H9 (cell line): ENCODE results near the gene TSPAN8. TPM values are rescaled to one million over a fixed set of nuclear protein-coding genes. Genes with fewer than 3 reads are reported as not detected.

Source experiments
- DNase-seq: peaks from one replicate; pipeline ENCODE4 v3.0.0-alpha.2; 2017
- H2AFZ ChIP-seq: one replicate; pipeline ENCODE4 v1.6.1; 2013; ENCODE audit warnings: mild to moderate bottlenecking, low read length, control low read depth, moderate library complexity
- H2AK5ac ChIP-seq: 2 replicates; pipeline ENCODE4 v1.6.1; 2013; ENCODE audit warnings: low read length, control low read depth, mixed read lengths; ENCODE audit not compliant: insufficient read length
- H2BK120ac ChIP-seq: one replicate; pipeline ENCODE4 v1.6.1; 2013; ENCODE audit warnings: low read depth, mild to moderate bottlenecking, low read length, control low read depth, inconsistent platforms; ENCODE audit not compliant: poor library complexity, severe bottlenecking
- H2BK12ac ChIP-seq: 2 replicates; pipeline ENCODE4 v1.6.1; 2013; ENCODE audit warnings: low read length, control low read depth, mixed read lengths, low read depth; ENCODE audit not compliant: insufficient read length
- H2BK15ac ChIP-seq: 2 replicates; pipeline ENCODE4 v1.6.1; 2013; ENCODE audit warnings: low read depth, low read length, control low read depth
- H2BK20ac ChIP-seq: one replicate; pipeline ENCODE4 v1.6.1; 2013; ENCODE audit warnings: low read depth, mild to moderate bottlenecking, low read length, control low read depth, inconsistent platforms; ENCODE audit not compliant: poor library complexity, severe bottlenecking
- H2BK5ac ChIP-seq: 2 replicates; pipeline ENCODE4 v1.6.1; 2013; ENCODE audit warnings: low read length, control low read depth, mixed read lengths; ENCODE audit not compliant: insufficient read length
- H3K14ac ChIP-seq: 2 replicates; pipeline ENCODE4 v1.6.1; 2013; ENCODE audit warnings: low read length, control low read depth; ENCODE audit not compliant: insufficient read depth
- H3K18ac ChIP-seq: 2 replicates; pipeline ENCODE4 v1.6.1; 2013; ENCODE audit warnings: low read depth, mild to moderate bottlenecking, mixed read lengths, low read length, control low read depth; ENCODE audit not compliant: insufficient read length
- H3K23ac ChIP-seq: 2 replicates; pipeline ENCODE4 v1.6.1; 2013; ENCODE audit warnings: low read length, control low read depth, mixed read lengths, low read depth; ENCODE audit not compliant: insufficient read length
- H3K23me2 ChIP-seq: 2 replicates; pipeline ENCODE4 v1.6.1; 2013; ENCODE audit warnings: low read depth, mild to moderate bottlenecking, mixed read lengths, low read length, control low read depth; ENCODE audit not compliant: insufficient read length, poor library complexity, severe bottlenecking
- H3K27ac ChIP-seq: 2 replicates; pipeline ENCODE4 v1.5.1; 2013; ENCODE audit warnings: low read length, control low read depth, mixed read lengths, low read depth; ENCODE audit not compliant: insufficient read length
- H3K27me3 ChIP-seq: 2 replicates; pipeline ENCODE4 v1.6.1; 2013; ENCODE audit warnings: low read length, control low read depth, inconsistent platforms; ENCODE audit not compliant: insufficient read depth
- H3K4ac ChIP-seq: 2 replicates; pipeline ENCODE4 v1.6.1; 2013; ENCODE audit warnings: low read depth, mild to moderate bottlenecking, control low read depth, inconsistent platforms, low read length, moderate library complexity
- H3K4me1 ChIP-seq: 2 replicates; pipeline ENCODE4 v1.6.1; 2013; ENCODE audit warnings: low read length, control low read depth, inconsistent platforms; ENCODE audit not compliant: insufficient read depth
- H3K4me2 ChIP-seq: 2 replicates; pipeline ENCODE4 v1.6.1; 2013; ENCODE audit warnings: low read length, control low read depth, mixed read lengths; ENCODE audit not compliant: insufficient read length, insufficient read depth
- H3K56ac ChIP-seq: 2 replicates; pipeline ENCODE4 v1.6.1; 2013; ENCODE audit warnings: low read depth, mild to moderate bottlenecking, mixed read lengths, low read length, control low read depth; ENCODE audit not compliant: insufficient read length
- H3K79me1 ChIP-seq: 2 replicates; pipeline ENCODE4 v1.6.1; 2013; ENCODE audit warnings: low read depth, mild to moderate bottlenecking, moderate library complexity, low read length, control low read depth, inconsistent platforms; ENCODE audit not compliant: insufficient read depth, poor library complexity, severe bottlenecking
- H3K79me2 ChIP-seq: 2 replicates; pipeline ENCODE4 v1.6.1; 2013; ENCODE audit warnings: low read length, control low read depth, inconsistent platforms; ENCODE audit not compliant: insufficient read depth
- H3K9ac ChIP-seq: 2 replicates; pipeline ENCODE4 v1.6.1; 2013; ENCODE audit warnings: low read length, control low read depth, mixed read lengths; ENCODE audit not compliant: insufficient read length; ENCODE audit errors: extremely low read depth
- H3K9me3 ChIP-seq: one replicate; pipeline ENCODE4 v1.6.1; 2013; ENCODE audit warnings: low read depth, low read length, inconsistent platforms; ENCODE audit not compliant: control insufficient read depth
- H3T11ph ChIP-seq: one replicate; pipeline ENCODE4 v1.6.1; 2013; ENCODE audit warnings: mild to moderate bottlenecking, low read length, control low read depth, inconsistent platforms
- H4K20me1 ChIP-seq: one replicate; pipeline ENCODE4 v1.6.1; 2013; ENCODE audit not compliant: control insufficient read depth, insufficient read length, insufficient read depth
- H4K5ac ChIP-seq: 2 replicates; pipeline ENCODE4 v1.6.1; 2013; ENCODE audit warnings: low read depth, mild to moderate bottlenecking, mixed read lengths, low read length, control low read depth; ENCODE audit not compliant: insufficient read length
- H4K8ac ChIP-seq: replicated peaks from 2 replicates; pipeline ENCODE4 v1.6.1; 2013; ENCODE audit warnings: low read length, control low read depth, mixed read lengths, low read depth; ENCODE audit not compliant: insufficient read length
- H4K91ac ChIP-seq: 2 replicates; pipeline ENCODE4 v1.6.1; 2013; ENCODE audit warnings: low read depth, mild to moderate bottlenecking, moderate library complexity, mixed read lengths, low read length, control low read depth; ENCODE audit not compliant: insufficient read length
- H3K27ac Mint-ChIP-seq, 3 experiments: 2 replicates in 2 of 3; 3 replicates in 1 of 3; pipeline ENCODE4 v1.8.0; 2020 to 2021; ENCODE audit warnings: mixed read lengths in 3 of 3, mild to moderate bottlenecking in 1 of 3, moderate library complexity in 1 of 3
- H3K27me3 Mint-ChIP-seq: 2 replicates; pipeline ENCODE4 v1.8.0; 2021; ENCODE audit warnings: low read depth, mild to moderate bottlenecking, moderate library complexity, mixed read lengths
- H3K36me3 Mint-ChIP-seq, 3 experiments: 2 replicates in 2 of 3; 3 replicates in 1 of 3; pipeline ENCODE4 v1.8.0; 2020 to 2021; ENCODE audit warnings: low read depth in 3 of 3, mixed read lengths in 3 of 3; ENCODE audit not compliant: insufficient read depth in 1 of 3
- H3K4me1 Mint-ChIP-seq, 2 experiments: 2 replicates each; pipeline ENCODE4 v1.8.0; 2020; ENCODE audit warnings: mixed read lengths in 2 of 2
- H3K4me3 Mint-ChIP-seq, 2 experiments: 2 replicates in 1 of 2; 3 replicates in 1 of 2; pipeline ENCODE4 v1.8.0; 2020 to 2021; ENCODE audit warnings: mild to moderate bottlenecking in 2 of 2, mixed read lengths in 2 of 2, moderate library complexity in 1 of 2
- H3K9me3 Mint-ChIP-seq, 2 experiments: 2 replicates in 1 of 2; 3 replicates in 1 of 2; pipeline ENCODE4 v1.8.0; 2020; ENCODE audit warnings: mild to moderate bottlenecking in 2 of 2, mixed read lengths in 2 of 2, moderate library complexity in 1 of 2
- CTCF ChIP-seq: fragments of 200-600 bp; sonication (generic); conservative IDR thresholded peaks from 3 replicates; pipeline ENCODE4 v1.8.0; 2021; ENCODE audit warnings: antibody characterized with exemption, mild to moderate bottlenecking
- total RNA-seq: library from RNA; stranded (reverse); gene quantifications from 2 replicates; pipeline ENCODE4 v1.2.1, GENCODE V29; 2021

The TSPAN8 gene
- total RNA-seq, 1 experiment from 2014 or later: not detected

DNA sequence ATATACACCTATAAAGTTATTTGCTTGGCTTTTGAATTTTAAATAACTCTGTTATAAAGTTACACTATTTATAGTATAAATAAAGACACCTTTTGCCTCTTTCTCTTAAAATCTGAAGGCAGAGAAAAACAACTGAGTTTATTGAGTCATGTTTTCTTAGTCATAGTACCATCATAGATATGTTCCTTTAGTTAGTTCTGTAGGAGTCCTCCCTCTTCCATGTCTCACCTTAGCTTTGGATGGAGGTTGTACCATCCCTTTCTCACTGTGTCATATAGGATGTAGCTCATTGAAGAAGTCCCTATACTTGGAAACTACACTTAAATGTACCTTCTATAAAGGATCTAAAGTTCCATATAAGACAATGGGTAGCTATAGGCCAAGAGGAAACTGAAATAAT is 39.7 kb upstream of the TSPAN8 start:
- H3K56ac ChIP-seq: no peak overlapping the region
- peaks cover 6% of the 10 kb centered on the region; the same call in 1 of the 2 replicates for H3K4me1 ChIP-seq
- H3K14ac ChIP-seq: no peak overlapping the region
- no peak overlapping the region for H2BK120ac ChIP-seq
- H3K27ac ChIP-seq: no peak overlapping the region
- no peaks in the 10 kb centered on the region for H3K79me1 ChIP-seq
- H3K36me3 Mint-ChIP-seq: peaks cover under 1 to 8% (median 5%) of the 10 kb centered on the region in 3 experiments; a peak in 3 of 7 replicates
- H3K4ac ChIP-seq: no peak overlapping the region
- no peak overlapping the region for H3K4me2 ChIP-seq
- H3K27ac Mint-ChIP-seq: no peak overlapping the region
- H3K23ac ChIP-seq: no peak overlapping the region
- no peak overlapping the region for H2AK5ac ChIP-seq
- H3K18ac ChIP-seq: no peak overlapping the region
- TF ChIP-seq CTCF: no peak
- no peaks in the 10 kb centered on the region for H3K9me3 ChIP-seq
- DNase-seq: no peak
- no peak overlapping the region for H2AFZ ChIP-seq
- peaks cover 0 to under 1% of the 10 kb centered on the region in 2 experiments; a peak in 2 of 5 replicates for H3K9me3 Mint-ChIP-seq
- no peaks in the 10 kb centered on the region for H3K23me2 ChIP-seq
- no peaks in the 10 kb centered on the region for H4K20me1 ChIP-seq
- no peak overlapping the region for H3T11ph ChIP-seq
- H4K91ac ChIP-seq: no peak overlapping the region
- no peak overlapping the region for H2BK5ac ChIP-seq
- H4K5ac ChIP-seq: no peak overlapping the region
- no peak overlapping the region for H2BK12ac ChIP-seq
- H4K8ac ChIP-seq: no peak overlapping the region
- no peaks in the 10 kb centered on the region for H3K79me2 ChIP-seq
- peaks cover 62 to 63% of the 10 kb centered on the region in 2 experiments for H3K4me1 Mint-ChIP-seq
- no peak overlapping the region for H2BK20ac ChIP-seq
- H3K4me3 Mint-ChIP-seq: no peak overlapping the region
- H3K27me3 Mint-ChIP-seq: no peaks in the 10 kb centered on the region
- no peak overlapping the region for H3K9ac ChIP-seq
- no peaks in the 10 kb centered on the region for H3K27me3 ChIP-seq
- no peak overlapping the region for H2BK15ac ChIP-seq
